ENCODE measurements around the gene SDCCAG8.
A peak's percentile ranks its signal among the peaks of the same experiment; 100 is the strongest.

Gene SDCCAG8

DNA sequence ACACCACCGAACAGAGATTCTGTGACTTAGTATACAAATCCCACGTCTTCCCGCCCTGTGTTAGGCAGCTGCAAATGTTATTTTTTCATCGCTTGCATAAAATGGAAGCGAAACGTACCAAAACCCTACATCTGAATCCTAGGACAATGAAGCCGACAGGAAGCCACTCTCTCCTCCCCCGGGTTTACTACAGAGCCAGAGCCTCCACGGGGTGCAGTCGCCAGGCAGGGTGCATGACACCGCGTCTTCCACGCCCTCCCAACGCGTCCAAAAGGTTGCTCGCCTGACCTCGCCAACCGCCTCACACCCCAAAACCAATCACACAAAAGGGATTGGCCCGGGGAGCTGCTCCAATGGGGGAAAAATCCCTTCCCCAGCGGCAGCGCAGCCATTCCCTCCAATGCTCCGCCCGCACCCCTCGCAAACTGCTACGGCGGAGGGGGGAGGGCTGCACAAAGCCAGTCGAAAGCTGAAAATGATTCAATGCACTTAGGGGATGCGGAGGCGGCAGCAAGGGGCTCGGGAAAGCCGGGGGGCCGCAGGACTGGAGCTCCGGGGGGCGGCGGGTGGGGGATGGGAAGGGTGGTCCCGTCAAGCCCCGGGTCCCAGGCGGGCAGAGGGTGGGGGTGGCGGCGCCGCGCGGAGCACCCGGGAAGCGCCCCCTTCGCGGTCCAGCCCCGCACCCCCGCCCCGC lies 1.5 kb upstream of the SDCCAG8 start:
- H3K4me3 ChIP-seq (ENCODE audit: low read depth, low read length): peak overlapping the region; percentile 78
- TF ChIP-seq POLR2A (IDR thresholded peaks at IDR 0.05; ENCODE audit: extremely low read depth, insufficient read length) (no peak), MYC (IDR thresholded peaks at IDR 0.05; ENCODE audit: low read depth, low read length) (no peak; the same call in 1 of the 2 replicates)
- TF ChIP-seq, protein P1, sequence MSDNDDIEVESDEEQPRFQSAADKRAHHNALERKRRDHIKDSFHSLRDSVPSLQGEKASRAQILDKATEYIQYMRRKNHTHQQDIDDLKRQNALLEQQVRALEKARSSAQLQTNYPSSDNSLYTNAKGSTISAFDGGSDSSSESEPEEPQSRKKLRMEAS (IDR thresholded peaks at IDR 0.05; ENCODE audit: low read depth, low read length): 0 out of 2 replicates have a peak, but pooled peaks have one; percentile 37
- TF ChIP-seq, protein P2, sequence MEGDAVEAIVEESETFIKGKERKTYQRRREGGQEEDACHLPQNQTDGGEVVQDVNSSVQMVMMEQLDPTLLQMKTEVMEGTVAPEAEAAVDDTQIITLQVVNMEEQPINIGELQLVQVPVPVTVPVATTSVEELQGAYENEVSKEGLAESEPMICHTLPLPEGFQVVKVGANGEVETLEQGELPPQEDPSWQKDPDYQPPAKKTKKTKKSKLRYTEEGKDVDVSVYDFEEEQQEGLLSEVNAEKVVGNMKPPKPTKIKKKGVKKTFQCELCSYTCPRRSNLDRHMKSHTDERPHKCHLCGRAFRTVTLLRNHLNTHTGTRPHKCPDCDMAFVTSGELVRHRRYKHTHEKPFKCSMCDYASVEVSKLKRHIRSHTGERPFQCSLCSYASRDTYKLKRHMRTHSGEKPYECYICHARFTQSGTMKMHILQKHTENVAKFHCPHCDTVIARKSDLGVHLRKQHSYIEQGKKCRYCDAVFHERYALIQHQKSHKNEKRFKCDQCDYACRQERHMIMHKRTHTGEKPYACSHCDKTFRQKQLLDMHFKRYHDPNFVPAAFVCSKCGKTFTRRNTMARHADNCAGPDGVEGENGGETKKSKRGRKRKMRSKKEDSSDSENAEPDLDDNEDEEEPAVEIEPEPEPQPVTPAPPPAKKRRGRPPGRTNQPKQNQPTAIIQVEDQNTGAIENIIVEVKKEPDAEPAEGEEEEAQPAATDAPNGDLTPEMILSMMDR (IDR thresholded peaks at IDR 0.05; ENCODE audit: low read depth, low read length): no peak
- DNase-seq (ENCODE audit: low read depth): peak; percentile 94

DNA sequence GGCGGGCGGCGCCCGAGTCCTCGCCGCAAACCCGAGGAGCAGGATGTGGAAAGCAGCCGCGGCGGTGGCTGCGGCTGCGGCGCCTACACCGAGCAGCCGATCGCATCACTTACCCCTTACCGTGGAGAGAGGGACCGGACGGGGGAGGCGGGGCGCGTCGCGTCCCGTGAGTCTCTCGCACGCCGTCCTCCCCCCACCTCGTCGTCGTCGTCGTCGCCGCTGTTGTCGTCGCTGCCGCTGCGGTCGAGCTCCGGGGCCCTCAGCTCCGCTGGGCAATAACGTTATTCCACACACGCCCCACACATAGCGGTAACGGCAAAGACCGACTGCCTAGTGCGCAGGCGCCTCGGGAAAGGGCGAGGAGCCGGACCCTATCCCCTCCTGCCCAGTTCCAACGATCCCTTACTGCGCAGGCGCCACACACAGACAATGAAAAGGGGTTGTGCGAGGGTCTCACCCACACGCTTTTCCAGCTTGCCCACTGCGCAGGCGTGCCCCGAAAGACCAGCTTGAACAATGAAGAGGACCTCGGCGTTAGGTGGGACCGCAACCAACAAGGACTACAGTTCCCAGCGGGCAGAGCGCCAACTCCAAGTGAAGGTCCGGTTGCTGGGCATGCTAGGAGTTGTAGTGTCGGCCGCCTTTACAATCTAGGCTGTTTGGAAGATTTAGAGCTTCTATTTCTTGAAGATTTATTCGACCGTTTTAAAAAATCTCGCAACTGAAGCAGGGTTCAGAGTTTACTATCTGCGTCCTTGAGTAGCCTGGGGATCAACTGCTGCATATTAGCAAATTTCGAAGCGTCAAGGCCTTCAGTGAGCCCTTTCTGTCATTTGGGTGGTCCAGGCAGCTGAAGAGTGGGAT lies 682 bp upstream of the SDCCAG8 start, which contains the start of gene CEP170:
Gene CEP170, minus strand, starts transcription at position 355 of the 864 bp plus-strand sequence. CDS start 30,001 bp downstream, outside the sequence.
- peak; percentile 98 for DNase-seq (ENCODE audit: low read depth)
- TF ChIP-seq, protein P2 (IDR thresholded peaks at IDR 0.05; ENCODE audit: low read depth, low read length): no peak
- peak; percentile 73; the same call in 1 of the 2 replicates for TF ChIP-seq MYC (IDR thresholded peaks at IDR 0.05; ENCODE audit: low read depth, low read length)
- TF ChIP-seq, protein P1 (IDR thresholded peaks at IDR 0.05; ENCODE audit: low read depth, low read length): peak; percentile 41; the same call in 1 of the 2 replicates
- TF ChIP-seq POLR2A (IDR thresholded peaks at IDR 0.05; ENCODE audit: extremely low read depth, insufficient read length): peak; percentile 46
- H3K4me3 ChIP-seq (ENCODE audit: low read depth, low read length): peak within 1 kb of the TSS; percentile 78

GRCh38 chr1:243256590-243256989 lies 749 bp downstream of the SDCCAG8 start:
- DNase-seq (ENCODE audit: low read depth): no peak
- H3K4me3 ChIP-seq (ENCODE audit: low read depth, low read length): peak overlapping the region; percentile 78
- TF ChIP-seq, protein P1 (IDR thresholded peaks at IDR 0.05; ENCODE audit: low read depth, low read length): no peak
- no peak for TF ChIP-seq MYC (IDR thresholded peaks at IDR 0.05; ENCODE audit: low read depth, low read length)
- TF ChIP-seq, protein P2 (IDR thresholded peaks at IDR 0.05; ENCODE audit: low read depth, low read length): no peak
- no peak for TF ChIP-seq POLR2A (IDR thresholded peaks at IDR 0.05; ENCODE audit: extremely low read depth, insufficient read length)

- DNase-seq (ENCODE audit: low read depth): no peak
- TF ChIP-seq POLR2A (IDR thresholded peaks at IDR 0.05; ENCODE audit: extremely low read depth, insufficient read length) (no peak), MYC (IDR thresholded peaks at IDR 0.05; ENCODE audit: low read depth, low read length) (no peak)
- TF ChIP-seq, protein P1 (IDR thresholded peaks at IDR 0.05; ENCODE audit: low read depth, low read length): no peak
- H3K4me3 ChIP-seq (ENCODE audit: low read depth, low read length): peak overlapping the region; percentile 78
Measured at GRCh38 chr1:243257189-243257588, 1.3 kb downstream of the SDCCAG8 start.

- DNase-seq (ENCODE audit: low read depth): no peak
- TF ChIP-seq, protein P2 (IDR thresholded peaks at IDR 0.05; ENCODE audit: low read depth, low read length): no peak
- TF ChIP-seq, protein P1 (IDR thresholded peaks at IDR 0.05; ENCODE audit: low read depth, low read length): no peak
- TF ChIP-seq POLR2A (IDR thresholded peaks at IDR 0.05; ENCODE audit: extremely low read depth, insufficient read length) (no peak), MYC (IDR thresholded peaks at IDR 0.05; ENCODE audit: low read depth, low read length) (no peak)
- H3K4me3 ChIP-seq (ENCODE audit: low read depth, low read length): no peak overlapping the region
Measured at GRCh38 chr1:243258731-243259130, 2.9 kb downstream of the SDCCAG8 start.
